Neuronal stem cell (in vitro differentiated cells): Measurements from ENCODE around the gene NUP133.

Experiments used
- DNase-seq: peaks from one replicate; pipeline ENCODE4 v3.0.0-alpha.2; 2013; ENCODE audit warnings: low spot score
- H2AFZ ChIP-seq: one replicate; pipeline ENCODE4 v1.6.1; 2013; ENCODE audit warnings: mild to moderate bottlenecking, low read length, inconsistent platforms
- H2AK5ac ChIP-seq: 2 replicates; pipeline ENCODE4 v1.6.1; 2013; ENCODE audit warnings: low read depth, mild to moderate bottlenecking, inconsistent platforms, low read length, moderate library complexity, mixed read lengths
- H2BK120ac ChIP-seq: 2 replicates; pipeline ENCODE4 v1.6.1; 2013; ENCODE audit warnings: low read depth, mild to moderate bottlenecking, inconsistent platforms, low read length, moderate library complexity, mixed read lengths
- H2BK12ac ChIP-seq: one replicate; pipeline ENCODE4 v1.6.1; 2013; ENCODE audit warnings: low read length, inconsistent platforms
- H2BK15ac ChIP-seq: 2 replicates; pipeline ENCODE4 v1.6.1; 2013; ENCODE audit warnings: mild to moderate bottlenecking, low read length, inconsistent platforms, mixed read lengths
- H2BK5ac ChIP-seq: one replicate; pipeline ENCODE4 v1.6.1; 2013; ENCODE audit warnings: inconsistent platforms, mild to moderate bottlenecking, low read length, moderate library complexity
- H3K14ac ChIP-seq: one replicate; pipeline ENCODE4 v1.6.1; 2013; ENCODE audit warnings: low read length, inconsistent platforms
- H3K18ac ChIP-seq: 2 replicates; pipeline ENCODE4 v1.6.1; 2013; ENCODE audit warnings: low read length, inconsistent platforms
- H3K23ac ChIP-seq: 2 replicates; pipeline ENCODE4 v1.6.1; 2013; ENCODE audit warnings: low read depth, mild to moderate bottlenecking, mixed read lengths, low read length, inconsistent platforms; ENCODE audit not compliant: poor library complexity
- H3K27ac ChIP-seq: replicated peaks from 3 replicates; pipeline ENCODE4 v1.5.1; 2013; ENCODE audit warnings: low read length, inconsistent platforms
- H3K27me3 ChIP-seq, 3 experiments: 2 replicates each; pipeline ENCODE4 v1.6.1; 2013; ENCODE audit warnings: low read length in 3 of 3, mild to moderate bottlenecking in 2 of 3, inconsistent platforms in 1 of 3, low read depth in 1 of 3, mixed read lengths in 1 of 3, moderate library complexity in 1 of 3; ENCODE audit not compliant: control insufficient read depth in 3 of 3, insufficient read depth in 3 of 3
- H3K36me3 ChIP-seq, 2 donors: replicated peaks in 1 of 2; 2 replicates each; pipeline ENCODE4 v1.6.1; 2013; ENCODE audit warnings: low read length in 2 of 2; ENCODE audit not compliant: control insufficient read depth in 2 of 2, insufficient read depth in 2 of 2
- H3K4ac ChIP-seq: 2 replicates; pipeline ENCODE4 v1.6.1; 2013; ENCODE audit warnings: inconsistent platforms, mild to moderate bottlenecking, low read length, moderate library complexity
- H3K4me1 ChIP-seq, 2 donors: 1 replicate in 1 of 2; 2 replicates in 1 of 2; pipeline ENCODE4 v1.6.1; 2013; ENCODE audit warnings: low read length in 2 of 2, low read depth in 1 of 2; ENCODE audit not compliant: control insufficient read depth in 2 of 2, insufficient read depth in 1 of 2
- H3K4me2 ChIP-seq: one replicate; pipeline ENCODE4 v1.6.1; 2013; ENCODE audit warnings: mild to moderate bottlenecking, low read length, inconsistent platforms; ENCODE audit not compliant: insufficient read depth, poor library complexity, severe bottlenecking
- H3K4me3 ChIP-seq, 2 donors: 2 replicates each; pipeline ENCODE4 v1.5.1; 2013; ENCODE audit warnings: low read length in 2 of 2, mild to moderate bottlenecking in 2 of 2, inconsistent platforms in 1 of 2, moderate library complexity in 1 of 2
- H3K79me1 ChIP-seq: one replicate; pipeline ENCODE4 v1.6.1; 2013; ENCODE audit warnings: low read depth, mild to moderate bottlenecking, inconsistent platforms, low read length, moderate library complexity
- H3K9ac ChIP-seq: one replicate; pipeline ENCODE4 v1.6.1; 2013; ENCODE audit warnings: mild to moderate bottlenecking, low read depth, low read length, inconsistent platforms; ENCODE audit not compliant: poor library complexity
- H3K9me3 ChIP-seq, 2 donors: replicated peaks in 1 of 2; 2 replicates each; pipeline versions ENCODE3 to v1.6.1; 2013; ENCODE audit warnings: low read length in 2 of 2, mild to moderate bottlenecking in 2 of 2, inconsistent platforms in 1 of 2, low read depth in 1 of 2, mixed read lengths in 1 of 2, moderate library complexity in 1 of 2; ENCODE audit not compliant: control insufficient read depth in 2 of 2, insufficient read depth in 1 of 2
- H4K8ac ChIP-seq: one replicate; pipeline ENCODE4 v1.6.1; 2013; ENCODE audit warnings: low read depth, mild to moderate bottlenecking, inconsistent platforms, low read length, moderate library complexity
- H4K91ac ChIP-seq: one replicate; pipeline ENCODE4 v1.6.1; 2013; ENCODE audit warnings: low read length, low read depth, mild to moderate bottlenecking, inconsistent platforms; ENCODE audit not compliant: poor library complexity
- whole genome bisulfite sequencing, 2 donors: extraction: QIAGEN DNeasy Blood & Tissue Kit; methylation state at CpG; one replicate each; pipeline ENCODE4 v1.1.7; 2013; ENCODE audit warnings: missing lambda C conversion rate in 2 of 2, mixed read lengths in 1 of 2; ENCODE audit not compliant: insufficient read length in 2 of 2, insufficient replicate concordance in 1 of 2; ENCODE audit errors: extremely low coverage in 2 of 2; 5-methylcytosine and 5-hydroxymethylcytosine counted together

NUP133 gene

DNA sequence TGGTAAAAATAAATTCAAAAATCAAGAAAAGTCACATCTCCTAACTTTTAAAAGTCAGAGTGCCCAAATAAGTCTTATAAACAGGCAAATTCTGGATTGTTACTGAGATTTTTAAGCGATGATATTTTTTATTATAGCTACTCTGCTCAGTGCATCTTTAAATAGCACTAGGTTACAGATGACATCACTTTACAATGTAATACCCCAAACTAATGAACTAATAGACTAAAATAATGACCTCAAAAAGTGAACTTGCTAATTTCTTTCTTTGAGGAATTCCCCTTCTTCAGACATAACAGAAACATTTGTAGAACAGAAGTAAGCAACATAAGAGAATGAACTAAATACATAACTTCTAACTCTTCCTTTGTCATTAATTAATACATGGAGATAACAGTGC, 41.3 kb downstream of the NUP133 start:
- H3K14ac ChIP-seq: no peak overlapping the region
- peaks cover 27 to 88% of the 10 kb centered on the region in 2 donors for H3K36me3 ChIP-seq
- no peaks in the 10 kb centered on the region for H3K9me3 ChIP-seq
- DNase-seq: no peak
- no peak overlapping the region for H4K8ac ChIP-seq
- H3K9ac ChIP-seq: no peak overlapping the region
- H2AK5ac ChIP-seq: no peak overlapping the region
- H3K79me1 ChIP-seq: no peaks in the 10 kb centered on the region
- no peak overlapping the region for H4K91ac ChIP-seq
- H3K23ac ChIP-seq: no peak overlapping the region
- H2BK120ac ChIP-seq: no peak overlapping the region
- no peak overlapping the region for H2BK15ac ChIP-seq
- no peaks in the 10 kb centered on the region for H3K4me1 ChIP-seq
- H3K4ac ChIP-seq: no peak overlapping the region
- H3K4me2 ChIP-seq: no peak overlapping the region
- H3K27ac ChIP-seq: no peak overlapping the region
- no peaks in the 10 kb centered on the region for H3K27me3 ChIP-seq
- no CpG with 5 or more reads among the region's 1 CpG for WGBS, 2 donors
- H3K18ac ChIP-seq: no peak overlapping the region
- no peak overlapping the region for H2BK5ac ChIP-seq
- H2AFZ ChIP-seq: no peak overlapping the region
- no peak overlapping the region for H3K4me3 ChIP-seq
- H2BK12ac ChIP-seq: no peak overlapping the region

DNA sequence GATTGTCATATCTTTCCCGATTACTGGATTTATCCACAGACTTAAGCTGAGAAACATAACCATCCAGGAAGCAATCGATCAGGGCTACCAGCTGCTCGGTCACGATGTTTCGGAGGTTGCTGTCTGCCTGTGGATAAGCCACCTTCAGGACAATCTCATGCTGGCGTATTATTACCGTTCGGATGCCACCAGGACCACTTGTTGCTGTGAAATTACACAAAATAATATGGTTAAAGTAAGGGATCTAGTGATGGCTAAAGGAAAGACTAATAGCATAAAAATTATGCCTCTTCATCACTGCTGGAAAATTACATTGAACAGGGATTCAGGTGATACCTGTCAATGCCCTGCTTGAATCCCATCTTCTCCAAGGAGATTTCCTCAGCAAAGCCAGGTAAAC, 43.5 kb downstream of the NUP133 start:
- H3K36me3 ChIP-seq: peaks cover 25 to 91% of the 10 kb centered on the region in 2 donors
- WGBS, 2 donors: no CpG with 5 or more reads among the region's 8 CpGs
- no peaks in the 10 kb centered on the region for H3K4me1 ChIP-seq

DNA sequence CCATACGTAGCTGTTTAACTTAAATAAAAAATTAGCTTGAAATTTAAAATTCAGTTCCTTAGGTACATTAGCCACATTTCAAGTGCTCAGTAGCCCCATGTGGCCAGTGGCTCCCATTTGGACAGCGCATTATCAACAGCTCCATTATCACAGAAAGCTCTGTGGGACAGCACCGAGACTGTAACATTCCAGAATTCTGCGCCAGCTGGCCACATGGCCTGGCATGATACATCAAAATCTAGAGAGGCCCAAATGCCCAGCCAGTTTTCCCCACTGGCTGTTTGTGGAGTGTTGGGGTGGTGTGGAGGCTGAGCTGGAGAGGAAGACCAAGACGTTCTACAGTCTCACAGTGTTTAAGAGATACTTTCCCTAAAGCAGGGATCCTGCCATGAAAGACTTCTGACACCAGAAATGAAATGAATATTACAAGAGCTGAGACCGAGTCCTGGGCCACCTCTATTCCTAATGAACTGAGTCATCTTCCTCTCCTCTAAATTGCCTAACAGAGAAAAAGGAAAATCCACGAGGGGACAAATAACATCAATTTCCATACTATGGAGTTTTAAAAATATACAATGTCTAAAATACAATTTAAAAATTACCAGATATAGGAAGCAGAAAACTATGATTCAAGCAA, 47.0 kb downstream of the NUP133 start:
- H3K36me3 ChIP-seq: peaks cover 26 to 100% of the 10 kb centered on the region in 2 donors
- WGBS, 2 donors: no CpG with 5 or more reads among the region's 7 CpGs

More for the DNA sequence above, 43.5 kb downstream of the NUP133 start:
- Histone ChIP-seq H3K9me3 (no peaks in the 10 kb centered on the region), H4K91ac (no peak overlapping the region), H2BK5ac (no peak overlapping the region), H3K4ac (no peak overlapping the region), H4K8ac (no peak overlapping the region), H3K4me3 (no peak overlapping the region), H2BK12ac (no peak overlapping the region), H3K4me2 (no peak overlapping the region), H2BK15ac (no peak overlapping the region), H2AK5ac (no peak overlapping the region), H3K23ac (no peak overlapping the region), H2BK120ac (no peak overlapping the region), H3K27me3 (no peaks in the 10 kb centered on the region), H3K14ac (no peak overlapping the region), H3K18ac (no peak overlapping the region), H3K27ac (no peak overlapping the region), H2AFZ (no peak overlapping the region), H3K79me1 (no peaks in the 10 kb centered on the region), H3K9ac (no peak overlapping the region)
- DNase-seq: no peak

DNA sequence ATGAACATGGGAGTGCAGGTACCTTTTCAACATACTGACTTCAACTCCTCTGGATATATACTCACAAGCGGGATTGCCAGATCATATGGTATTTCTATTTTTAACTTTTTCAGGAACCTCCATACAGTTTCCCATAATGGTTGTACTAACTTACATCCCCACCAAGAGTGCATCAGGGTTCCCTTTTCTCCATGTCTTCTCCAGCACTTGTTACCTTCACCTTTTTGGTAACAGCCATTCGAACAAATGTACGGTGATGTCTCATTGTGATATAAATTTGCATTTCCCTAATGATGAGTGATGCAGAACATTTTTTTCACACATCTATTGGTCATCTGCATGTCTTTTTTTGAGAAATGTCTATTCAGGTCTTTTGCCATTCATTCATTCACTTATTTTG, 48.3 kb downstream of the NUP133 start:
- H2BK12ac ChIP-seq: no peak overlapping the region
- no peaks in the 10 kb centered on the region for H3K9me3 ChIP-seq
- H2AFZ ChIP-seq: no peak overlapping the region
- no CpG with 5 or more reads among the region's 3 CpGs for WGBS, 2 donors
- no peak overlapping the region for H4K91ac ChIP-seq
- H3K4me2 ChIP-seq: no peak overlapping the region
- no peak overlapping the region for H3K4ac ChIP-seq
- no peak for DNase-seq
- H3K27ac ChIP-seq: no peak overlapping the region
- no peak overlapping the region for H3K23ac ChIP-seq
- no peak overlapping the region for H3K18ac ChIP-seq
- H4K8ac ChIP-seq: no peak overlapping the region
- no peak overlapping the region for H3K14ac ChIP-seq
- no peak overlapping the region for H2BK15ac ChIP-seq
- no peak overlapping the region for H3K4me3 ChIP-seq
- no peaks in the 10 kb centered on the region for H3K27me3 ChIP-seq
- H3K36me3 ChIP-seq: peaks cover 28 to 98% of the 10 kb centered on the region in 2 donors
- no peak overlapping the region for H2AK5ac ChIP-seq
- H2BK5ac ChIP-seq: no peak overlapping the region
- H3K79me1 ChIP-seq: no peaks in the 10 kb centered on the region
- H3K9ac ChIP-seq: no peak overlapping the region
- no peaks in the 10 kb centered on the region for H3K4me1 ChIP-seq
- no peak overlapping the region for H2BK120ac ChIP-seq

More for the DNA sequence above, 47.0 kb downstream of the NUP133 start:
- no peak overlapping the region for H3K18ac ChIP-seq
- no peak overlapping the region for H3K14ac ChIP-seq
- H2AFZ ChIP-seq: no peak overlapping the region
- H3K9me3 ChIP-seq: no peaks in the 10 kb centered on the region
- no peak overlapping the region for H3K27ac ChIP-seq
- H3K4me2 ChIP-seq: no peak overlapping the region
- no peak overlapping the region for H4K8ac ChIP-seq
- H3K4me3 ChIP-seq: no peak overlapping the region
- no peak overlapping the region for H2BK12ac ChIP-seq
- no peaks in the 10 kb centered on the region for H3K79me1 ChIP-seq
- H3K4me1 ChIP-seq: no peaks in the 10 kb centered on the region
- no peak overlapping the region for H3K23ac ChIP-seq
- H3K9ac ChIP-seq: no peak overlapping the region
- no peak overlapping the region for H2BK5ac ChIP-seq
- no peak for DNase-seq
- H2AK5ac ChIP-seq: no peak overlapping the region
- H3K27me3 ChIP-seq: no peaks in the 10 kb centered on the region
- no peak overlapping the region for H3K4ac ChIP-seq
- H4K91ac ChIP-seq: no peak overlapping the region
- no peak overlapping the region for H2BK15ac ChIP-seq
- no peak overlapping the region for H2BK120ac ChIP-seq
